GM23248 (cell line): ENCODE results near the gene FAM219A. TPM values are rescaled to one million over a fixed set of nuclear protein-coding genes. Genes with fewer than 3 reads are reported as not detected.

Experiments used
- DNase-seq: peaks from one replicate; pipeline ENCODE4 v3.0.0-alpha.2; 2015
- H2AFZ ChIP-seq: fragments of 200-600 bp; sonication (generic); 2 replicates; pipeline ENCODE4 v1.6.1; 2016; ENCODE audit warnings: antibody characterized with exemption
- H3F3A ChIP-seq: fragments of 200-600 bp; sonication (generic); 2 replicates; pipeline ENCODE4 v1.6.1; 2016; ENCODE audit warnings: mild to moderate bottlenecking, antibody characterized with exemption, mixed run types; ENCODE audit not compliant: insufficient read depth
- H3K27ac ChIP-seq: fragments of 200-600 bp; sonication (generic); 2 replicates; pipeline ENCODE4 v1.5.1; 2016; ENCODE audit warnings: mild to moderate bottlenecking
- H3K27me3 ChIP-seq: fragments of 200-600 bp; sonication (generic); replicated peaks from 2 replicates; pipeline ENCODE4 v1.6.1; 2016; ENCODE audit warnings: mild to moderate bottlenecking; ENCODE audit not compliant: insufficient read depth
- H3K36me3 ChIP-seq: fragments of 200-600 bp; sonication (generic); 2 replicates; pipeline ENCODE4 v1.6.1; 2016; ENCODE audit warnings: low read depth, mild to moderate bottlenecking
- H3K4me1 ChIP-seq: fragments of 200-600 bp; sonication (generic); 2 replicates; pipeline ENCODE4 v1.6.1; 2016; ENCODE audit warnings: mild to moderate bottlenecking; ENCODE audit not compliant: insufficient read depth
- H3K4me2 ChIP-seq: fragments of 200-600 bp; sonication (generic); one replicate; pipeline ENCODE4 v1.6.1; 2016; ENCODE audit warnings: mild to moderate bottlenecking; ENCODE audit not compliant: unreplicated experiment
- H3K4me3 ChIP-seq: fragments of 200-600 bp; sonication (generic); 2 replicates; pipeline ENCODE4 v1.5.1; 2016; ENCODE audit warnings: mild to moderate bottlenecking
- H3K79me2 ChIP-seq: fragments of 200-600 bp; sonication (generic); 2 replicates; pipeline ENCODE4 v1.6.1; 2016; ENCODE audit warnings: mild to moderate bottlenecking; ENCODE audit not compliant: insufficient read depth
- H3K9ac ChIP-seq: fragments of 200-600 bp; sonication (generic); 2 replicates; pipeline ENCODE4 v1.6.1; 2016; ENCODE audit warnings: mild to moderate bottlenecking
- H3K9me2 ChIP-seq: fragments of 200-600 bp; sonication (generic); 2 replicates; pipeline ENCODE4 v1.6.1; 2016; ENCODE audit warnings: mixed run types, mild to moderate bottlenecking, moderate library complexity; ENCODE audit not compliant: insufficient read depth
- H3K9me3 ChIP-seq: fragments of 200-600 bp; sonication (generic); one replicate; pipeline ENCODE4 v1.6.1; 2017; ENCODE audit warnings: low read depth
- H4K20me1 ChIP-seq: fragments of 200-600 bp; sonication (generic); 2 replicates; pipeline ENCODE4 v1.6.0; 2016; ENCODE audit not compliant: insufficient read depth
- EZH2 ChIP-seq: fragments of 200-600 bp; sonication (generic); IDR thresholded peaks from 2 replicates; pipeline ENCODE4 v1.6.1; 2018; ENCODE audit warnings: antibody characterized with exemption, mild to moderate bottlenecking; ENCODE audit not compliant: insufficient read depth, poor library complexity, severe bottlenecking
- EZH2phosphoT487 ChIP-seq: fragments of 200-600 bp; sonication (generic); IDR thresholded peaks from 2 replicates; pipeline ENCODE4 v1.6.1; 2018; ENCODE audit warnings: antibody characterized with exemption, moderate library complexity, mild to moderate bottlenecking, low read depth; ENCODE audit not compliant: insufficient read depth
- WGBS, 2 experiments: methylation state at CpG; one replicate each; pipeline ENCODE4 v1.1.6; 2015 to 2017; ENCODE audit warnings: low lambda C conversion rate in 2 of 2, low coverage in 1 of 2; ENCODE audit errors: missing lambda C conversion rate in 2 of 2; 5-methylcytosine and 5-hydroxymethylcytosine counted together
- in situ Hi-C: fragments of 300-500 bp; cut with MboI; formaldehyde crosslinking; loops from 2 replicates; pipeline ENCODE4 v1.15.0; 2020
- polyA plus RNA-seq: library from polyadenylated mRNA; unstranded; fragments of >200 nt; fragmentation: Nextera tagmentation; extraction: Ambion mirVana; gene quantifications from 2 replicates; pipeline ENCODE4 v1.2.1, GENCODE V29; 2016
- total RNA-seq: library from RNA; depleted of rRNA; stranded (reverse); fragments of >200 nt; shearing (Covaris generic); gene quantifications from 2 replicates; pipeline ENCODE4 v1.2.3, GENCODE V29; 2014

FAM219A gene
- total and polyA plus RNA-seq, 2 experiments from 2014 or later: 7.8 to 9.1 TPM

DNA sequence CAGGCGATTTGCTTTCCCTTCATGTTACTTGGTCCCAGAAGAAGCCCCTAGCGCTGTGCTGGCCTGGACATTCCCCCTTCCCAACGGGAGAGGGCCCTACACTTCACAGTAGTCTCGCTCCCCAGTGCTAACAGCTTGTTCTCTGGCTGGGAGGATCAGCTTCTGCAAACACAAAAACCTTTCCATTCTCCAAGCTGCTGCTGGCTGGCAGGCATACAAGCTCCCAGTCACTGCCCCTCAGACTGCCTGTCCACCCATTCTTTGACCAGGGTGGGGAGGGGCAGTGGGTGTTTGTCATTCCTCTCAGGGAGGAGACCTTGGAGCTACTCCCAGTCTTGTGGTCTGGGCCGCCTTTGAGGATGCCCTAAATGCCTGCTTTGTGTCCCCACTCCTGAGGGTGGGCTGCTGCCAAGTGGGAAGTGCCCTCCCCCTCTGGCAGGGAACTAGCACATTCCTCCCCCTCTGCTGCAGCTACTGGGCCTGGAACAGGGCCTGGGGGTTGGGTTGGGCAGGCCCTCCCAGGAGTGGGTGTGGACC, 43.6 kb upstream of the FAM219A start:
- Histone ChIP-seq H2AFZ (no peak overlapping the region), H3K4me2 (no peak overlapping the region), H3K9me2 (no peaks in the 10 kb centered on the region), H3K9ac (no peak overlapping the region), H3K9me3 (no peaks in the 10 kb centered on the region), H4K20me1 (no peaks in the 10 kb centered on the region), H3K4me1 (peaks cover 10% of the 10 kb centered on the region), H3K79me2 (no peaks in the 10 kb centered on the region), H3K27ac (no peak overlapping the region), H3K27me3 (0 out of 2 replicates have a peak, but pooled peaks cover 7% of the 10 kb centered on the region), H3F3A (no peaks in the 10 kb centered on the region), H3K36me3 (no peaks in the 10 kb centered on the region), H3K4me3 (no peak overlapping the region)
- in situ Hi-C loops: loop anchor here (25.0 kb wide), 1 partner anchor 110 kb away; the partner anchor contains the start of genes DCTN3 and RPP25L
- 3 to 5% methylated on average over 5 of the region's 5 CpGs for WGBS, 2 experiments
- TF ChIP-seq EZH2 (no peak), EZH2phosphoT487 (no peak)
- DNase-seq: peak; percentile 71

DNA sequence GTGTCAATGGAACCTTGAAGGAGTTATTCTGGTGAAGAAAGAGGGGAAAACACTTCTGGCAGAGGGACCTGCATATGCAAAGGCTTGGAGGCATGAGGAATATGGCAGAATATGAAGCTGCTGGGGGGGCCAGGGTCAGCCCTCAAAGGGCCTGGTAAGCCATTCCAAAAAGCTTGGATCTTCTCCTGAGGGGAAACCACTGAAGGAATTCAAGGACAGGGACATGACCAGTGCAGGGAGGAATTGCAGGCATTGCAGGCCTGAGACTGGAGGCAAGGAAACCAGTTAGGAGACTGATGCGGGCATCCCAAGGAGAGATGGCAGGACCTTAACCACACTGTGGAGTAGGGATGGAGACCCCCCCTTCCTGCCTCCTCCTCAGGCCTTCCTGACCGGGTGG, 43.0 kb upstream of the FAM219A start:
- Histone ChIP-seq H3F3A (no peaks in the 10 kb centered on the region), H3K9me2 (no peaks in the 10 kb centered on the region), H3K27ac (no peak overlapping the region), H3K4me2 (no peak overlapping the region), H3K79me2 (no peaks in the 10 kb centered on the region), H4K20me1 (no peaks in the 10 kb centered on the region), H3K36me3 (no peaks in the 10 kb centered on the region), H3K4me1 (peaks cover 10% of the 10 kb centered on the region), H3K9me3 (no peaks in the 10 kb centered on the region), H3K9ac (no peak overlapping the region), H3K4me3 (no peak overlapping the region), H3K27me3 (0 out of 2 replicates have a peak, but pooled peaks cover 7% of the 10 kb centered on the region), H2AFZ (no peak overlapping the region)
- peak; percentile 18 for DNase-seq
- in situ Hi-C loops: loop anchor here (25.0 kb wide), 1 partner anchor 111 kb away; the partner anchor contains the start of genes DCTN3 and RPP25L
- WGBS, 2 experiments: 33 to 86% methylated on average over 1 to 2 of the region's 2 CpGs
- TF ChIP-seq EZH2phosphoT487: no peak
- no peak for TF ChIP-seq EZH2

DNA sequence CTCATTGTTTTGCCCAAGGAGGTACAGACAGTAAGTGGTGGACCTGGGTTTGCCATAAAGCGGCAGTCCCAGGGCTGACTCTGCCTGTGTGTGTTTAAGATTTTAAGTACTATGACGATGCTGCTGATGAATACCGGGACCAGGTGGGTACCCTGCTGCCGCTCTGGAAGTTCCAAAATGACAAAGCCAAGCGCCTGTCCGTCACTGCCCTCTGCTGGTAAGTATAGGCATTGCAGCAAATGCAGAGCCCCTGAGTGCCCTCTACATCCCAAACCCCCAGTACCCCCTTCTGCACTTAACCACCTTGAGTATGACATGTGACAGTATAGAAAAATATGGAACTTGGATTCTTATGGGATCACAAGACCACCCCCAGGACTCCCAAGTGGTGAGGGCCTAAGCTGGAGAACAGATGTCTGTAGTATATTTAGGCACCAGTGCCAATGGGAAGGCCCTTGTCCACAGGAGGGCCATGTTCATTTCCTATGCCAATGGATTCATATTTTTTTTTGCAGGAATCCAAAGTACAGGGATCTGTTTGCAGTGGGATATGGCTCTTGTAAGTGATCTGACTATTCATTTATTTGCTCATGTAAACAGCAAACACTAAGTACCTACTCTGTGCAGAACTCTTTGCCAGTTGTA, 42.4 kb upstream of the FAM219A start:
- WGBS, 2 experiments: 2% methylated on average over 6 of the region's 6 CpGs
- in situ Hi-C loops: loop anchor here (25.0 kb wide), 1 partner anchor 112 kb away; the partner anchor contains the start of genes DCTN3 and RPP25L
- Histone ChIP-seq H3K9ac (no peak overlapping the region), H3K27ac (no peak overlapping the region), H3K9me2 (no peaks in the 10 kb centered on the region), H3K36me3 (no peaks in the 10 kb centered on the region), H3K27me3 (0 out of 2 replicates have a peak, but pooled peaks cover 7% of the 10 kb centered on the region), H3K79me2 (no peaks in the 10 kb centered on the region), H3F3A (no peaks in the 10 kb centered on the region), H3K9me3 (no peaks in the 10 kb centered on the region), H3K4me2 (no peak overlapping the region), H3K4me1 (peaks cover 10% of the 10 kb centered on the region), H2AFZ (no peak overlapping the region), H4K20me1 (no peaks in the 10 kb centered on the region), H3K4me3 (no peak overlapping the region)
- DNase-seq: peak; percentile 46
- TF ChIP-seq EZH2: no peak
- TF ChIP-seq EZH2phosphoT487: no peak

GRCh38 chr9:34499076-34499475, 40.7 kb upstream of the FAM219A start:
- in situ Hi-C loops: loop anchor here (10.0 kb wide), 1 partner anchor 64 kb away; no protein-coding TSS in a partner anchor
- H3K9me2 ChIP-seq: no peaks in the 10 kb centered on the region

More at GRCh38 chr9:34499076-34499475, 40.7 kb upstream of the FAM219A start:
- Histone ChIP-seq H3K27ac (no peak overlapping the region), H3K36me3 (no peaks in the 10 kb centered on the region), H4K20me1 (no peaks in the 10 kb centered on the region), H2AFZ (no peak overlapping the region), H3K4me2 (no peak overlapping the region), H3K79me2 (no peaks in the 10 kb centered on the region), H3K9ac (no peak overlapping the region), H3K27me3 (0 out of 2 replicates have a peak, but pooled peaks cover 7% of the 10 kb centered on the region), H3F3A (no peaks in the 10 kb centered on the region), H3K4me1 (peaks cover 10% of the 10 kb centered on the region), H3K9me3 (no peaks in the 10 kb centered on the region), H3K4me3 (no peak overlapping the region)
- 64 to 82% methylated on average over 2 of the region's 2 CpGs for WGBS, 2 experiments
- TF ChIP-seq EZH2 (no peak), EZH2phosphoT487 (no peak)
- DNase-seq: no peak
